ENCODE data around the gene NLRC5. TPM values are rescaled to one million over a fixed set of nuclear protein-coding genes. Genes with fewer than 3 reads are reported as not detected.

Gene NLRC5
- total and polyA plus RNA-seq, 8 donors, result 4.6 to 26.6 (median 9.9) TPM

DNA sequence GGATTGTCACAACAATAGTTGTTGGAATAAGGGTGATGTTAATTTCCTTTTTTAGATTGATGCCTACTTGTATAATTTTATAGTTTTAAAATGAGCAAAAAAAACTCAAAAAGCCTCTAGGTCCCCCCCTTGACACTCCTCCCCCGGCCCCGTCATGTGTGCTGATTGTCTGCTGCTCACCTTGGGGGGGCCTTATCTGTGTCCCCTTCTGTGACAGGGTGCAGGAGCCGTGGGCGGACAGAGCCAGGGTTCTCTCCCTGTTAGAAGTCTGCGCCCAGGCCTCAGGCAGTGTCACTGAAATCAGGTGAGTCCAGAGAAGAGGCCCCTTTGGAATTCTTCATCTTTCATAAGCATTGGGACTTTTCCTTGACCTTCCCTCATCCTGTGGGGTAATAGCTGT, 75.6 kb downstream of the NLRC5 start:
- FAIRE-seq (no peak), DNase-seq (no peak), ATAC-seq (no peak)
- no peak overlapping the region for H3K4me3 ChIP-seq
- no peak overlapping the region for H3K27ac ChIP-seq
- no peaks in the 10 kb centered on the region for H3K27me3 ChIP-seq
- H3K4me1 ChIP-seq, result no peaks in the 10 kb centered on the region
- H3K36me3 ChIP-seq, result no peaks in the 10 kb centered on the region
- 85 to 90% methylated on average over 5 of the region's 5 CpGs for WGBS, 2 donors
- intact Hi-C loops (cut with DNase I), result no loop called here
- H3K9me3 ChIP-seq, result no peaks in the 10 kb centered on the region
- TF ChIP-seq, protein P1, sequence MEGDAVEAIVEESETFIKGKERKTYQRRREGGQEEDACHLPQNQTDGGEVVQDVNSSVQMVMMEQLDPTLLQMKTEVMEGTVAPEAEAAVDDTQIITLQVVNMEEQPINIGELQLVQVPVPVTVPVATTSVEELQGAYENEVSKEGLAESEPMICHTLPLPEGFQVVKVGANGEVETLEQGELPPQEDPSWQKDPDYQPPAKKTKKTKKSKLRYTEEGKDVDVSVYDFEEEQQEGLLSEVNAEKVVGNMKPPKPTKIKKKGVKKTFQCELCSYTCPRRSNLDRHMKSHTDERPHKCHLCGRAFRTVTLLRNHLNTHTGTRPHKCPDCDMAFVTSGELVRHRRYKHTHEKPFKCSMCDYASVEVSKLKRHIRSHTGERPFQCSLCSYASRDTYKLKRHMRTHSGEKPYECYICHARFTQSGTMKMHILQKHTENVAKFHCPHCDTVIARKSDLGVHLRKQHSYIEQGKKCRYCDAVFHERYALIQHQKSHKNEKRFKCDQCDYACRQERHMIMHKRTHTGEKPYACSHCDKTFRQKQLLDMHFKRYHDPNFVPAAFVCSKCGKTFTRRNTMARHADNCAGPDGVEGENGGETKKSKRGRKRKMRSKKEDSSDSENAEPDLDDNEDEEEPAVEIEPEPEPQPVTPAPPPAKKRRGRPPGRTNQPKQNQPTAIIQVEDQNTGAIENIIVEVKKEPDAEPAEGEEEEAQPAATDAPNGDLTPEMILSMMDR (IDR thresholded peaks at IDR 0.05), result no peak

DNA sequence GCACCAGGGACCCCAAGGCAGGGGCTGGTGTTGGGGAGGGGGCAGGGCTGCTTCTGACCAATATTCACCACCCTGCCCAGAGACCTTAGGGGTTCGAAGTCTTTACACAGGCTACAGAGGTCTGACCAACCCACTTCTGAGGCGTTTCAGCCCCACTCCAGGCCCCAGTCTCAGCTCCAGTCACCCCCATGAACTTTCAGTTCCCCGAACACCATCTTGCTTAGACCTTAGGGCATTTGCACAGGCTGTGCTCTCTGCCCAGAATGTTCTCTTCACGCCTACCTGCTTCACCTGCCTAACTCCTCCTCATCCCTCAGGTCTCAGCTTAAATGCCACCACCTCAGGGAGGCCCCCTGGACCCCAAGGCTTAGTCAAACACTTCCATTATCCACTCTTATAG, 77.3 kb downstream of the NLRC5 start:
- FAIRE-seq, result no peak
- H3K27ac ChIP-seq, result no peak overlapping the region
- WGBS, 2 donors, result 71 to 88% methylated on average over 4 of the region's 4 CpGs
- H3K4me3 ChIP-seq, result no peak overlapping the region
- intact Hi-C loops (cut with DNase I), result no loop called here
- no peaks in the 10 kb centered on the region for H3K9me3 ChIP-seq
- no peaks in the 10 kb centered on the region for H3K4me1 ChIP-seq
- DNase-seq, result no peak
- H3K36me3 ChIP-seq, result no peaks in the 10 kb centered on the region
- TF ChIP-seq, protein P1 (IDR thresholded peaks at IDR 0.05), result no peak
- no peak for ATAC-seq
- no peaks in the 10 kb centered on the region for H3K27me3 ChIP-seq

DNA sequence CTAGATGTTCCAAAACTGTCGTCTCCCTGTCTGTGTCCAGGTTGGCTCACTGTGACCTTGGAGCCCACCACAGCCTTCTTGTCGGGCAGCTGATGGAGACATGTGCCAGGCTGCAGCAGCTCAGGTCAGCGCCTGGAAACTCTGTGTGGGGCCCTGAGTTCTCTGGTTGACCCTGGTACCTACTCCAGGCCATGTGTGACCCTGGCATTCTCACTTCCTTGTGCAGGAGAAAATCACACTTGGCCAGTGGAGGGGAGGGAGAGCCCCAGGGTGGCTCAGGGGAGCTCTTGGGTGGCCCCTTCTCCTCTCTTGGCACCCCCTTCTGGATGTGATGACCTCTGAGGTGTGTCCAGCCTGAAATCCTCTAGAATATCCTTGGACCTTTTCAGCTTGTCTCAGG, 78.0 kb downstream of the NLRC5 start:
- intact Hi-C loops (cut with DNase I), result no loop called here
- no peak for FAIRE-seq

DNA sequence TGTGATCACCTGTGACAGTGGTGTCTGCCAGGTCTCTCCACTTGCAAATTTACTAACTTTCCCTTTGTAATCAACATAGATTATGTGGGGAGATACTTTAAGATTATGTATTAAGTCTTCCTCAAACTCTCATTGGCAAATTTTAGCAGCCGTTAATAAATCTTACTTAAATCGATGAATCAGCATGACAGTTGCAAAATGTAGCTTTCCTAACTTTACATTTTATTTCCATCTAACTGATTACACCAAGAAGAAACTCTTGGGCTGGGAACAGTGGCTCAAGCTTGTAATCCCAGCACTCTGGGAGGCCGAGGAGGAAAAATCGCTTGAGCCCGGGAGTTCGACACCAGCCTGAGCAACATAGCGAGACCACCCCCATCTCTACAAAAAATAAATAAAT, 79.7 kb downstream of the NLRC5 start:
- H3K36me3 ChIP-seq, result no peaks in the 10 kb centered on the region
- 88% methylated on average over 7 of the region's 7 CpGs for WGBS, 2 donors
- TF ChIP-seq, protein P1 (IDR thresholded peaks at IDR 0.05), result no peak

More for the DNA sequence above, 78.0 kb downstream of the NLRC5 start:
- H3K36me3 ChIP-seq, result no peaks in the 10 kb centered on the region
- TF ChIP-seq, protein P1 (IDR thresholded peaks at IDR 0.05), result no peak
- WGBS, 2 donors, result 84 to 88% methylated on average over 3 of the region's 3 CpGs
- H3K4me1 ChIP-seq, result no peaks in the 10 kb centered on the region
- H3K4me3 ChIP-seq, result no peak overlapping the region
- DNase-seq (no peak), ATAC-seq (no peak)
- no peak overlapping the region for H3K27ac ChIP-seq
- no peaks in the 10 kb centered on the region for H3K9me3 ChIP-seq
- no peaks in the 10 kb centered on the region for H3K27me3 ChIP-seq

DNA sequence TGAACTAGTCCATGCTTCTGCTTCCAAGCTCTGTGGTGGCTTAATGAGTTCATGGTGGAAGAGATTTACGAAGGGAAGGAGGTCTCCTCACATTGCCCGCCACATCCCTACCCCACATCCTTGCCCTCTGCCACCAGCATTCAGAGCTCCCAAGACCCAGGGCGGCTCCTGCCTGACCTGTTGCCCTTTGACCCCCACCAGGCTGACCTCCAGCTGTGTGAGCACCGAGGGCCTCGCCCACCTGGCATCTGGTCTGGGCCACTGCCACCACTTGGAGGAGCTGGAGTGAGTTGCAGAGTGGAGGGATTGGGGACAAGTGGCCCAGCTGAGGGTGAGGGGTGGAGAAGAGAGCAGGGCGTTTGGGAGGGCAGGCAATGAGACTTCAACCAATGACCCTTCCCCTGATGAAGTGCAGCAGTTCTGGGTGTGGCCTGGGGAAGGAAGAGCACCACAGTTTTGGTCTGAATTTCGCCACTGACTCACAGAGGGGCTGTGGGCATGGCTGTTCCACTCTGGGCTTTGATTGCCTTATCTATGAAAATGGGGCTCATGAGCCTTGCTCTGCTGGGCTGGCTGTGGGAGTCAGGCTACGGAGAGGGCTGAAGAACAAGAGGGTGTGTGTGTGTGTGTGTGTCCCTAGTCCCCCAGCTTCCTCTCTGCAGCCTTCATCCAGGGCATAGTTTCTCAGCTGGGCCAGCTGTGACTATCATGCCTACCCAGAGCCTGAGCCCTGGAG, 80.4 kb downstream of the NLRC5 start:
- Histone ChIP-seq H3K27ac (no peak overlapping the region), H3K27me3 (no peaks in the 10 kb centered on the region), H3K9me3 (no peaks in the 10 kb centered on the region), H3K4me3 (no peak overlapping the region), H3K36me3 (no peaks in the 10 kb centered on the region), H3K4me1 (no peaks in the 10 kb centered on the region)
- intact Hi-C loops (cut with DNase I), result loop anchor here in 1 of 3 donors (10.0 kb wide), 1 partner anchor 345 kb away; no protein-coding TSS in a partner anchor
- TF ChIP-seq, protein P1 (IDR thresholded peaks at IDR 0.05), result no peak
- DNase-seq (no peak), FAIRE-seq (no peak), ATAC-seq (no peak)
- WGBS, 2 donors, result 77 to 87% methylated on average over 8 of the region's 8 CpGs

More for the DNA sequence above, 79.7 kb downstream of the NLRC5 start:
- Histone ChIP-seq H3K4me3 (no peak overlapping the region), H3K9me3 (no peaks in the 10 kb centered on the region), H3K27me3 (no peaks in the 10 kb centered on the region), H3K27ac (no peak overlapping the region), H3K4me1 (no peaks in the 10 kb centered on the region)
- FAIRE-seq, result no peak
- DNase-seq, result no peak
- ATAC-seq, result no peak
- intact Hi-C loops (cut with DNase I), result no loop called here

All from pancreas (tissue), 10 donors.